HCT116 (cell line): ENCODE results near the gene COL28A1. TPM values are rescaled to one million over a fixed set of nuclear protein-coding genes. Genes with fewer than 3 reads are reported as not detected.

Experiments used
- ATAC-seq: fragments of 200-7000 bp; cut with Tn5 transposase; 2 replicates; pipeline ENCODE4 v1.9.1; 2020; ENCODE audit warnings: mild to moderate bottlenecking, moderate library complexity
- BruUV-seq: library from RNA; stranded (reverse); fragments of 400-500 nt; replicated peaks from 2 replicates; lab custom pipeline; 2021; lab: Mats Ljungman, UMichigan
- CTCF ChIA-PET: fragments of 300-600 bp; sonication (Branson Sonifier 250); formaldehyde crosslinking; loops from one replicate; lab custom pipeline; 2021; ENCODE audit warnings: antibody characterized with exemption; lab: Charles Lee
- POLR2A ChIA-PET: fragments of 300-600, 350-600 bp; sonication (Branson Sonifier 250); formaldehyde crosslinking; loops from one replicate; lab custom pipeline; 2021; ENCODE audit warnings: antibody characterized with exemption; lab: Charles Lee
- RAD21 ChIA-PET, 2 experiments: fragments of 300-600 bp; sonication (Branson Sonifier 250); formaldehyde crosslinking; loops; one replicate each; lab custom pipeline; 2023; ENCODE audit warnings: low total read pairs in 2 of 2; ENCODE audit not compliant: uncharacterized antibody in 2 of 2, unreplicated experiment in 2 of 2, low non-redundant PET in 1 of 2; lab: Charles Lee
- DNase-seq: peaks from one replicate; pipeline ENCODE4 v3.0.0-alpha.2; 2010; ENCODE audit warnings: low read depth, low spot score
- H2AFZ ChIP-seq: fragments of 200-600 bp; shearing (Covaris generic), sonication (generic); 2 replicates; pipeline ENCODE4 v1.6.1; 2017; ENCODE audit warnings: low read depth, mixed run types, mixed read lengths, antibody characterized with exemption, low read length; ENCODE audit not compliant: poor library complexity, severe bottlenecking
- H3K27ac ChIP-seq: 2 replicates; pipeline ENCODE4 v1.5.1; 2012; ENCODE audit warnings: low read depth, low read length
- H3K27me3 ChIP-seq: fragments of 200-600 bp; sonication (generic); 2 replicates; pipeline ENCODE4 v1.6.1; 2016; ENCODE audit warnings: mixed run types, low read length, mixed read lengths; ENCODE audit not compliant: insufficient read depth
- H3K36me3 ChIP-seq, 2 experiments: fragments of 200-500 bp in 1 of 2; fragments of 200-600 bp in 1 of 2; sonication (Bioruptor generic) in 1 of 2; sonication (generic) in 1 of 2; 2 replicates each; pipeline versions ENCODE4 v1.5.1 to v1.6.1; 2014 to 2016; ENCODE audit warnings: low read length in 2 of 2, inconsistent platforms in 1 of 2, mixed read lengths in 1 of 2, mixed run types in 1 of 2; ENCODE audit not compliant: insufficient read depth in 2 of 2, control insufficient read depth in 1 of 2
- H3K4me1 ChIP-seq, 2 experiments: fragments of 200-600 bp in 1 of 2; sonication (generic) in 1 of 2; 2 replicates each; pipeline versions ENCODE4 v1.5.1 to v1.6.1; 2012 to 2017; ENCODE audit warnings: low read length in 2 of 2, inconsistent platforms in 1 of 2, mild to moderate bottlenecking in 1 of 2, mixed read lengths in 1 of 2, mixed run types in 1 of 2, moderate library complexity in 1 of 2; ENCODE audit not compliant: insufficient read depth in 2 of 2, control insufficient read depth in 1 of 2
- H3K4me2 ChIP-seq: fragments of 200-600 bp; sonication (generic); 2 replicates; pipeline ENCODE4 v1.6.1; 2017; ENCODE audit warnings: mixed run types, low read length, mixed read lengths
- H3K4me3 ChIP-seq, 2 experiments: fragments of 200-600 bp in 1 of 2; sonication (generic) in 1 of 2; replicated peaks in 1 of 2; 2 replicates each; pipeline ENCODE4 v1.5.1; 2011 to 2016; ENCODE audit warnings: low read length in 2 of 2, control low read depth in 1 of 2, low read depth in 1 of 2, mild to moderate bottlenecking in 1 of 2, mixed read lengths in 1 of 2, mixed run types in 1 of 2
- H3K79me2 ChIP-seq: fragments of 200-600 bp; sonication (generic); 2 replicates; pipeline ENCODE4 v1.6.1; 2017; ENCODE audit warnings: mild to moderate bottlenecking, mixed run types, low read length, moderate library complexity, mixed read lengths; ENCODE audit not compliant: insufficient read depth
- H3K9ac ChIP-seq: fragments of 200-600 bp; sonication (generic); 2 replicates; pipeline ENCODE4 v1.6.1; 2016; ENCODE audit warnings: low read length, mixed read lengths
- H3K9me2 ChIP-seq: fragments of 200-600 bp; sonication (generic), shearing (Covaris generic); 2 replicates; pipeline ENCODE4 v1.6.1; 2017; ENCODE audit warnings: mixed run types, mild to moderate bottlenecking, moderate library complexity; ENCODE audit not compliant: insufficient read depth
- H3K9me3 ChIP-seq, 2 experiments: fragments of 200-500 bp in 1 of 2; fragments of 200-600 bp in 1 of 2; sonication (Bioruptor generic) in 1 of 2; sonication (generic) in 1 of 2; 2 replicates each; pipeline ENCODE4 v1.6.1; 2014 to 2017; ENCODE audit warnings: low read length in 2 of 2, mixed read lengths in 2 of 2, inconsistent platforms in 1 of 2, low read depth in 1 of 2, mild to moderate bottlenecking in 1 of 2, mixed run types in 1 of 2, moderate library complexity in 1 of 2; ENCODE audit not compliant: control insufficient read depth in 1 of 2, insufficient read depth in 1 of 2
- H4K20me1 ChIP-seq: fragments of 200-600 bp; sonication (generic), shearing (Covaris generic); 2 replicates; pipeline ENCODE4 v1.6.1; 2017; ENCODE audit warnings: mixed run types, mild to moderate bottlenecking, moderate library complexity; ENCODE audit not compliant: insufficient read depth
- EZH2 ChIP-seq: fragments of 200-600 bp; sonication (generic); IDR thresholded peaks from 2 replicates; pipeline ENCODE4 v1.6.1; 2017; ENCODE audit warnings: antibody characterized with exemption, mixed run types
- EZH2phosphoT487 ChIP-seq: fragments of 200-600 bp; IDR thresholded peaks from 2 replicates; pipeline ENCODE4 v1.6.1; 2018; ENCODE audit warnings: antibody characterized with exemption, borderline replicate concordance
- POLR2A ChIP-seq: IDR thresholded peaks from 2 replicates; pipeline ENCODE4 v1.7.0; 2011; ENCODE audit warnings: borderline replicate concordance; ENCODE audit not compliant: insufficient read depth, insufficient read length; ENCODE audit errors: extremely low read depth
- POLR2AphosphoS5 ChIP-seq: IDR thresholded peaks from 2 replicates; pipeline ENCODE4 v1.6.1; 2011; ENCODE audit warnings: mild to moderate bottlenecking, low read depth, low read length, moderate library complexity
- REST ChIP-seq: IDR thresholded peaks from 2 replicates; pipeline ENCODE4 v1.6.1; 2012; ENCODE audit warnings: low read depth
- SIN3A ChIP-seq: IDR thresholded peaks from 2 replicates; pipeline ENCODE4 v1.6.1; 2012; ENCODE audit warnings: low read depth
- SP1 ChIP-seq: IDR thresholded peaks from 2 replicates; pipeline ENCODE4 v1.6.1; 2012; ENCODE audit warnings: low read depth
- SRF ChIP-seq: IDR thresholded peaks from 2 replicates; pipeline ENCODE4 v1.6.1; 2012; ENCODE audit warnings: low read depth
- TCF7L2 ChIP-seq: IDR thresholded peaks from 2 replicates; pipeline ENCODE4 v1.7.0; 2011; ENCODE audit warnings: borderline replicate concordance, inconsistent platforms; ENCODE audit not compliant: insufficient read depth, insufficient read length; ENCODE audit errors: extremely low read depth
- YY1 ChIP-seq: IDR thresholded peaks from 2 replicates; pipeline ENCODE4 v1.6.1; 2011; ENCODE audit warnings: low read length, low read depth, moderate library complexity, mild to moderate bottlenecking; ENCODE audit not compliant: insufficient replicate concordance; ENCODE audit errors: extremely low read depth
- ZBTB33 ChIP-seq: IDR thresholded peaks from 2 replicates; pipeline ENCODE4 v1.6.1; 2011; ENCODE audit warnings: mild to moderate bottlenecking, low read length, moderate library complexity; ENCODE audit not compliant: insufficient replicate concordance; ENCODE audit errors: extremely low read depth
- intact Hi-C: fragments of 100-400 bp; cut with micrococcal nuclease; formaldehyde crosslinking; loops from 2 replicates; pipeline ENCODE4 v1.10.0; 2022
- total RNA-seq: library from RNA; stranded (reverse); gene quantifications from one replicate; pipeline ENCODE4 v1.2.1, GENCODE V29; 2021; ENCODE audit not compliant: unreplicated experiment
- TF ChIP-seq, protein P1 (sequence below): IDR thresholded peaks from 2 replicates; pipeline ENCODE4 v1.6.1; 2012

COL28A1 gene
- total RNA-seq, 1 experiment from 2014 or later = 0.12 TPM

DNA sequence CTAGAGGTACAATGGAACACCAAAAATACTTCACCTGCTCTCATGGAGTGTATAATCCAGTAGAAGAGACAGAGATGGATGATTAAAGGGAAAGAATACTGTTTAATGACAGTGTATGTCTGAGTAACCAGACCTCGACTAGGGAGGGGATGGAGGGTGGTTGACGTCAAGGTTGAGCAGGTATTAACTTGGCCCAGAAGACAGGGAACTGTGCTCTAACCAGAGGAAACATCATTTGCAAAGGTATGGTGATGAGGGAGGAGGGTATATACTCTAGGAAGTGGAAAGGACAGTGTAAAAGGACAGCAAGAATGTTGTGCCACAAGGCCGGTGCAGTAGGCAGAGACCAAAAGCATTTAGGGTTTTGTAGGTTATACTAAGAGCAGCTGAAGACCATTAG lies 33.9 kb upstream of the COL28A1 start:
- CTCF ChIA-PET = no interaction called here
- DNase-seq (no peak), ATAC-seq (no peak)
- H4K20me1 ChIP-seq = no peaks in the 10 kb centered on the region; the same call in 1 of the 2 replicates
- no peaks in the 10 kb centered on the region for H3K9me2 ChIP-seq
- H3K36me3 ChIP-seq = 0 out of 4 replicates have a peak, but pooled peaks cover 0 to 9% of the 10 kb centered on the region in 2 experiments
- peaks cover 16 to 28% of the 10 kb centered on the region in 2 experiments for H3K4me1 ChIP-seq
- intact Hi-C loops = no loop called here
- no peaks in the 10 kb centered on the region for H3K27me3 ChIP-seq
- H3K9ac ChIP-seq = no peak overlapping the region
- BruUV-seq = no TSS peak
- no peak for TF ChIP-seq EZH2phosphoT487
- TF ChIP-seq, protein P1, sequence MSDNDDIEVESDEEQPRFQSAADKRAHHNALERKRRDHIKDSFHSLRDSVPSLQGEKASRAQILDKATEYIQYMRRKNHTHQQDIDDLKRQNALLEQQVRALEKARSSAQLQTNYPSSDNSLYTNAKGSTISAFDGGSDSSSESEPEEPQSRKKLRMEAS = no peak
- no peak for TF ChIP-seq SRF
- no peak for TF ChIP-seq SIN3A
- no peak for TF ChIP-seq POLR2AphosphoS5
- no peak for TF ChIP-seq EZH2
- no peak for TF ChIP-seq YY1
- TF ChIP-seq SP1 = no peak
- no peak for TF ChIP-seq TCF7L2
- TF ChIP-seq POLR2A = no peak
- H3K79me2 ChIP-seq = peaks cover 73% of the 10 kb centered on the region
- H3K4me3 ChIP-seq = no peak overlapping the region
- RAD21 ChIA-PET = no interaction called here
- no peaks in the 10 kb centered on the region for H3K9me3 ChIP-seq
- H3K27ac ChIP-seq = no peak overlapping the region
- H3K4me2 ChIP-seq = no peak overlapping the region
- no peak overlapping the region for H2AFZ ChIP-seq
- POLR2A ChIA-PET = no interaction called here

DNA sequence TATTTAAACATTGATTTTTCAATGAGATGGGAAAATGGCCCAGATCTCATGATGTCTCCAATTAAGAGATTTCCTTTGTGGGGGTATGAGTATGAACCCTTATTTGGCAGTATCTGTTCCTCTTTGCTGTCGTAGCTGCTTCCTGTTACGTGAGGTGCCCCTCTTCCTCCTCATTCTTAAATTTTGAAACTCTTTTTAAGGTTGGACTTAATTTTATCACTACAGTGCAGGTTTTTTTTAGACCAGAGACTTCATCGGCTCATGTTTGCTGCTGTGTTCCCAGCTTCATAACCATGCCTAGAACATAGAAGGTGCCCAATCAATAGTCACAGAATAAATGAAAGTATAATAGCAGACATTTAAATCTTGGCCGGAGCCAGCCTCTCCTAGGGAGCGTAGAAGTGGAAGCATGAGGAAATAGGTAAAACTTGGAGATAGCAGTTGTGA lies 33.4 kb upstream of the COL28A1 start:
- ATAC-seq (no peak), DNase-seq (no peak)
- Histone ChIP-seq H3K79me2 (peaks cover 68% of the 10 kb centered on the region), H3K9me2 (no peaks in the 10 kb centered on the region), H3K4me2 (no peak overlapping the region), H3K4me1 (peaks cover 19 to 33% of the 10 kb centered on the region in 2 experiments), H3K27ac (no peak overlapping the region), H3K9me3 (no peaks in the 10 kb centered on the region), H4K20me1 (no peaks in the 10 kb centered on the region), H2AFZ (no peak overlapping the region), H3K27me3 (no peaks in the 10 kb centered on the region), H3K36me3 (0 out of 4 replicates have a peak, but pooled peaks cover 0 to 9% of the 10 kb centered on the region in 2 experiments), H3K9ac (no peak overlapping the region), H3K4me3 (no peak overlapping the region)
- ChIA-PET POLR2A (interaction anchor here (1.4 kb wide), 1 partner anchor 10 kb away, joined by 3 read pairs; no protein-coding TSS in a partner anchor), RAD21 (no interaction called here), CTCF (no interaction called here)
- BruUV-seq = no TSS peak
- intact Hi-C loops = no loop called here
- TF ChIP-seq ZBTB33 (no peak), REST (no peak)
